Bronchial epithelial cell (primary cell): ENCODE measurements around the gene ARPC5. TPM values are rescaled to one million over a fixed set of nuclear protein-coding genes. Genes with fewer than 3 reads are reported as not detected.

Source experiments
- DNase-seq: peaks from one replicate; pipeline ENCODE4 v3.0.0-alpha.2; 2010; ENCODE audit warnings: low read depth
- FAIRE-seq: peaks from 2 replicates; lab custom pipeline; 2011; peaks lifted over from hg19 to GRCh38; lab: Jason Lieb, UNC
- H3K27me3 ChIP-seq: 2 replicates; pipeline ENCODE4 v1.5.1; 2011; ENCODE audit warnings: low read length; ENCODE audit not compliant: control insufficient read depth, insufficient read depth
- H3K36me3 ChIP-seq: 2 replicates; pipeline ENCODE4 v1.5.1; 2011; ENCODE audit warnings: low read length; ENCODE audit not compliant: control insufficient read depth, insufficient read depth
- H3K4me3 ChIP-seq: 2 replicates; pipeline ENCODE4 v1.5.1; 2011; ENCODE audit warnings: mild to moderate bottlenecking, low read depth, low read length, control low read depth
- CTCF ChIP-seq: IDR thresholded peaks from 2 replicates; pipeline ENCODE4 v1.5.1; 2011; ENCODE audit warnings: mild to moderate bottlenecking, moderate library complexity, low read length, control low read depth, inconsistent platforms; ENCODE audit not compliant: insufficient read depth, severe bottlenecking
- total RNA-seq: library from RNA; depleted of rRNA; stranded (reverse); fragments of >200 nt; gene quantifications from 2 replicates; pipeline ENCODE4 v1.2.1, GENCODE V29; 2014

The ARPC5 gene
- total RNA-seq, 1 donor from 2014 or later, result 95.3 TPM

DNA sequence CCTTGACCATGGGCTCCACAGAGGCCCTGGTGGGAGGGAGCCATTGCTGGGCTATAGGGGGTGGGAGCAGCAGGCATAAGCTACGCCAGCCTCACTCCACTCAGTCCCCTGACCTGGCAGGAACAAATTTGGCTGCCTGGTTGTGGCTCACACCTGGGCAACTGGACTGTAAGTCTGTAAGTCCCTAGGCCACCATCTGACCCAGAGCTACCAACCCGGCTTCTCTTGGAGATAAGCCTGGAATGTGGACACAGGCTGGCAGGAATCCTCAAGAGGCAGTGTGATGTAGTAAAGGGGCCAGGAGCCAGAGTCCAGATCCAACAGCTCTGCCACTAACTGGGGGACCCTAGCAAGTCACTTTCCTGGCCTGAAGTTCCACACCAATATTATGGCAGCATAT, 56.7 kb downstream of the ARPC5 start:
- Histone ChIP-seq H3K36me3 (no peaks in the 10 kb centered on the region), H3K27me3 (no peaks in the 10 kb centered on the region), H3K4me3 (no peak overlapping the region)
- FAIRE-seq (no peak), DNase-seq (no peak)
- no peak for TF ChIP-seq CTCF

DNA sequence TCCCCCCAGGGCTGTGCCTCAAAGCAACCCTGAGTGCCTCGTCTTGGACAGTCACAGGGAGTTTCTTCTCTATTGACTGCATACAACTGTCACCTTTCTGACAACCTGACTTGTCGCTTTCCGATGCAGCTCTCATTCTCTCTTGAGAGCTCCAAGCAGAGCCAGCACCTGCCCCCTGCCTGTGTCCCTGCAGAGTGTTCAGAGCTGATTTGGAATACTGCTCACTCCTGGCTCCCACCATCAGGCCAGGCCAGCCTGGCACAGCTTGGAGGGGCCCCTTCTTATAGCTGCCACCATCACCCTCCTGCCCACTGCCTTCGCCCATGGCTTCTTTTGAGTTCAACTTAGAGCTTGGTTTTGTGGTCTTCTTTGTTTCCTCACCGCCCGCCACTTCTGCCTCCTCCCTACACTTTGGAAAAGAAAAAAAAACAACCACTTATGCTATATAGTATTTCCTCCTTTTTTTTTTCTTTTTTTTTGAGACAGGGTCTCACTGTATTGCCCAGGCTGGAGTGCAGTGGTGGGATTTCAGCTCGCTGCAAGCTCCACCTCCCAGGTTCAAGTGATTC, 57.6 kb downstream of the ARPC5 start:
- Histone ChIP-seq H3K27me3 (no peaks in the 10 kb centered on the region), H3K4me3 (no peak overlapping the region), H3K36me3 (no peaks in the 10 kb centered on the region)
- no peak for TF ChIP-seq CTCF
- FAIRE-seq, result no peak
- no peak for DNase-seq

GRCh38 chr1:183576537-183576936, 59.0 kb downstream of the ARPC5 start:
- no peaks in the 10 kb centered on the region for H3K36me3 ChIP-seq
- DNase-seq (no peak), FAIRE-seq (no peak)
- no peaks in the 10 kb centered on the region for H3K27me3 ChIP-seq
- TF ChIP-seq CTCF, result no peak
- H3K4me3 ChIP-seq, result no peak overlapping the region

DNA sequence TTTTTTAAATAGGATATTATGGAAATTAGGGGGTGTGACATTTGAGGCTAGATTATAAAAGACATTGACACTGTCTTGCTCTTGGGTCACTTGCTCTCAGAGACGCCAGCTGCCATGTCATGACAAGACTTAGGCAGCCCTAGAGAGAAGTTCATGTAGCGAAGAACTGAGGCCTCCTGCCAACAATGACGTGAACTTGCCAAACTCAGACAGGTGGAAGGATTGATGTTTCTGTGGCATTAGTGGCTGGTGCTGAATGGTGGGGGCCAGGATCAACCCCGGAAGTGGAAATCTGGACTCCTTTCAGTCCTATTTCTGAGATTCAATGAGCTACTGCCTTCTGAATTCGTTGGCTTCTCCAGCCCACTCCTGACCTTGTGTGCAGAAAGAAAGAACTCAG, 60.0 kb downstream of the ARPC5 start:
- no peaks in the 10 kb centered on the region for H3K27me3 ChIP-seq
- TF ChIP-seq CTCF, result no peak
- H3K36me3 ChIP-seq, result no peaks in the 10 kb centered on the region
- DNase-seq (no peak), FAIRE-seq (no peak)
- no peak overlapping the region for H3K4me3 ChIP-seq

DNA sequence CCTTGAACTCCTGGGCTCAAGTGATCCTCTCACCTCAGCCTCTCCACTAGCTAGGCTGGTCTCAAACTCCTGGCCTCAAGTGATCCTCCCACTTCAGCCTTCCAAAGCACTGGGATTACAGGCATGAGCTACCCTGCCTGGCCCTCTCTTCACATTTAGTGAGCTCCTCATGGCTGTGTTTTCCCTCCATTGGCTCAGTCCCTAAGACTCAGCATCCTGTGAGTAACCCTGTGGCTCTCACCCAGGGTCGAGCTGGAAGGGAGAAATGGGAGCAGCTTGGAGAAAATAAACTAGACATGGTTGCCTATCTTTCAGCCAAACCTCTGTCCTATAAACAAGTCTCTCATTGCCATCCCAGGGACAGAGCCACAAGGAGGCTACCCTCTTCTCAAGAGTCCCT, 62.9 kb downstream of the ARPC5 start:
- no peak for FAIRE-seq

More for the DNA sequence above, 62.9 kb downstream of the ARPC5 start:
- TF ChIP-seq CTCF, result no peak
- Histone ChIP-seq H3K27me3 (no peaks in the 10 kb centered on the region), H3K4me3 (no peak overlapping the region), H3K36me3 (no peaks in the 10 kb centered on the region)
- no peak for DNase-seq
